Esophagus squamous epithelium (tissue), 4 donors: Measurements from ENCODE around the gene GRIK1.

ENCODE experiments used
- CTCF ChIP-seq, 6 experiments: fragments of 450-650 bp in 4 of 6; fragments of 200-600 bp in 2 of 6; sonication (generic) in 2 of 6; IDR thresholded peaks; one replicate each; pipeline ENCODE4 v1.5.1; 2016 to 2019; ENCODE audit warnings: antibody characterized with exemption in 6 of 6, mild to moderate bottlenecking in 4 of 6, moderate library complexity in 4 of 6
- POLR2A ChIP-seq, 4 donors: fragments of 450-650 bp; IDR thresholded peaks; one replicate each; pipeline ENCODE4 v1.6.1; 2017; ENCODE audit warnings: antibody characterized with exemption in 4 of 4, mild to moderate bottlenecking in 4 of 4, moderate library complexity in 3 of 4

GRCh38 chr21:29718081-29718815 is 221.5 kb downstream of the GRIK1 start:
- TF ChIP-seq CTCF (IDR thresholded peaks at IDR 0.05), result no peak
- TF ChIP-seq POLR2A (IDR thresholded peaks at IDR 0.05), result no peak
